ENCODE data around the gene ANK2.

GRCh38 chr4:113154281-113154680 lies 104.8 kb downstream of the ANK2 start:
- TF ChIP-seq ZFX (IDR thresholded peaks at IDR 0.05) (no peak), CBX3 (IDR thresholded peaks at IDR 0.05; ENCODE audit: low read depth) (no peak), CTCF (IDR thresholded peaks at IDR 0.05 in 2 of 3, conservative IDR thresholded peaks at IDR 0.05 in 1 of 3; ENCODE audit: borderline replicate concordance in 1 of 3, insufficient read depth in 1 of 3, low read depth in 2 of 3, low read length in 2 of 3) (no peak), EZH2 (IDR thresholded peaks at IDR 0.05) (no peak), EGR1 (IDR thresholded peaks at IDR 0.05; ENCODE audit: low read depth) (no peak), POLR2AphosphoS5 (IDR thresholded peaks at IDR 0.05; ENCODE audit: low read depth, low read length) (no peak), SP1 (IDR thresholded peaks at IDR 0.05; ENCODE audit: low read depth) (no peak), MAX (IDR thresholded peaks at IDR 0.05) (no peak), YY1 (IDR thresholded peaks at IDR 0.05; ENCODE audit: extremely low read depth, insufficient replicate concordance, low read depth, low read length) (no peak), EZH2phosphoT487 (IDR thresholded peaks at IDR 0.05; ENCODE audit: borderline replicate concordance) (no peak), POLR2A (IDR thresholded peaks at IDR 0.05; ENCODE audit: borderline replicate concordance, extremely low read depth, insufficient read depth, insufficient read length) (no peak)
- TF ChIP-seq, protein P1, sequence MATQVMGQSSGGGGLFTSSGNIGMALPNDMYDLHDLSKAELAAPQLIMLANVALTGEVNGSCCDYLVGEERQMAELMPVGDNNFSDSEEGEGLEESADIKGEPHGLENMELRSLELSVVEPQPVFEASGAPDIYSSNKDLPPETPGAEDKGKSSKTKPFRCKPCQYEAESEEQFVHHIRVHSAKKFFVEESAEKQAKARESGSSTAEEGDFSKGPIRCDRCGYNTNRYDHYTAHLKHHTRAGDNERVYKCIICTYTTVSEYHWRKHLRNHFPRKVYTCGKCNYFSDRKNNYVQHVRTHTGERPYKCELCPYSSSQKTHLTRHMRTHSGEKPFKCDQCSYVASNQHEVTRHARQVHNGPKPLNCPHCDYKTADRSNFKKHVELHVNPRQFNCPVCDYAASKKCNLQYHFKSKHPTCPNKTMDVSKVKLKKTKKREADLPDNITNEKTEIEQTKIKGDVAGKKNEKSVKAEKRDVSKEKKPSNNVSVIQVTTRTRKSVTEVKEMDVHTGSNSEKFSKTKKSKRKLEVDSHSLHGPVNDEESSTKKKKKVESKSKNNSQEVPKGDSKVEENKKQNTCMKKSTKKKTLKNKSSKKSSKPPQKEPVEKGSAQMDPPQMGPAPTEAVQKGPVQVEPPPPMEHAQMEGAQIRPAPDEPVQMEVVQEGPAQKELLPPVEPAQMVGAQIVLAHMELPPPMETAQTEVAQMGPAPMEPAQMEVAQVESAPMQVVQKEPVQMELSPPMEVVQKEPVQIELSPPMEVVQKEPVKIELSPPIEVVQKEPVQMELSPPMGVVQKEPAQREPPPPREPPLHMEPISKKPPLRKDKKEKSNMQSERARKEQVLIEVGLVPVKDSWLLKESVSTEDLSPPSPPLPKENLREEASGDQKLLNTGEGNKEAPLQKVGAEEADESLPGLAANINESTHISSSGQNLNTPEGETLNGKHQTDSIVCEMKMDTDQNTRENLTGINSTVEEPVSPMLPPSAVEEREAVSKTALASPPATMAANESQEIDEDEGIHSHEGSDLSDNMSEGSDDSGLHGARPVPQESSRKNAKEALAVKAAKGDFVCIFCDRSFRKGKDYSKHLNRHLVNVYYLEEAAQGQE (IDR thresholded peaks at IDR 0.05; ENCODE audit: low read depth): no peak
